ENCODE measurements around the gene ISCA2. TPM values are rescaled to one million over a fixed set of nuclear protein-coding genes. Genes with fewer than 3 reads are reported as not detected.
A peak's percentile ranks its signal among the peaks of the same experiment; 100 is the strongest.

The ISCA2 gene
- total RNA-seq, 1 experiment from 2014 or later: 31.7 TPM

GRCh38 chr14:74500417-74501134 lies 7.0 kb downstream of the ISCA2 start:
- H3K36me3 ChIP-seq: no peaks in the 10 kb centered on the region
- H3K9me3 ChIP-seq (replicated peaks): no peaks in the 10 kb centered on the region
- no peaks in the 10 kb centered on the region for H3K27me3 ChIP-seq
- no peak overlapping the region for H3K27ac ChIP-seq
- H3K4me1 ChIP-seq: no peaks in the 10 kb centered on the region
- DNase-seq: no peak
- no peak overlapping the region for H3K4me3 ChIP-seq

- no peaks in the 10 kb centered on the region for H3K4me1 ChIP-seq
- no peaks in the 10 kb centered on the region for H3K36me3 ChIP-seq
- H3K9me3 ChIP-seq (replicated peaks): no peaks in the 10 kb centered on the region
- peak; percentile 62 to 79 for DNase-seq
- H3K27me3 ChIP-seq: no peaks in the 10 kb centered on the region
- H3K27ac ChIP-seq: no peak overlapping the region
- H3K4me3 ChIP-seq: no peak overlapping the region
These were observed 7.6 kb downstream of the ISCA2 start for GRCh38 chr14:74501135-74501614.

- Histone ChIP-seq H3K27ac (no peak overlapping the region), H3K27me3 (no peaks in the 10 kb centered on the region), H3K4me3 (no peak overlapping the region), H3K36me3 (no peaks in the 10 kb centered on the region), H3K9me3 (replicated peaks) (no peaks in the 10 kb centered on the region), H3K4me1 (no peaks in the 10 kb centered on the region)
- DNase-seq: no peak
These were observed 8.1 kb downstream of the ISCA2 start for GRCh38 chr14:74501691-74502090.

GRCh38 chr14:74502236-74503019 lies 8.9 kb downstream of the ISCA2 start:
- DNase-seq: peak in 1 of 2 experiments; percentile 50
- H3K4me1 ChIP-seq: no peaks in the 10 kb centered on the region
- H3K36me3 ChIP-seq: no peaks in the 10 kb centered on the region
- no peak overlapping the region for H3K27ac ChIP-seq
- H3K4me3 ChIP-seq: no peak overlapping the region
- no peaks in the 10 kb centered on the region for H3K27me3 ChIP-seq
- no peaks in the 10 kb centered on the region for H3K9me3 ChIP-seq (replicated peaks)

GRCh38 chr14:74503291-74503937 lies 9.8 kb downstream of the ISCA2 start:
- no peaks in the 10 kb centered on the region for H3K9me3 ChIP-seq (replicated peaks)
- no peak overlapping the region for H3K4me3 ChIP-seq
- no peak for DNase-seq
- no peaks in the 10 kb centered on the region for H3K27me3 ChIP-seq
- H3K4me1 ChIP-seq: no peaks in the 10 kb centered on the region
- no peaks in the 10 kb centered on the region for H3K36me3 ChIP-seq
- no peak overlapping the region for H3K27ac ChIP-seq

GRCh38 chr14:74503938-74504335 lies 10.4 kb downstream of the ISCA2 start:
- Histone ChIP-seq H3K4me3 (no peak overlapping the region), H3K36me3 (no peaks in the 10 kb centered on the region), H3K9me3 (replicated peaks) (no peaks in the 10 kb centered on the region), H3K27ac (no peak overlapping the region), H3K4me1 (no peaks in the 10 kb centered on the region), H3K27me3 (no peaks in the 10 kb centered on the region)
- no peak for DNase-seq

- no peak for DNase-seq
- H3K4me3 ChIP-seq: no peak overlapping the region
- H3K4me1 ChIP-seq: no peaks in the 10 kb centered on the region
- no peaks in the 10 kb centered on the region for H3K36me3 ChIP-seq
- no peaks in the 10 kb centered on the region for H3K27me3 ChIP-seq
- no peak overlapping the region for H3K27ac ChIP-seq
- H3K9me3 ChIP-seq (replicated peaks): no peaks in the 10 kb centered on the region
These were observed 10.8 kb downstream of the ISCA2 start for GRCh38 chr14:74504412-74504811.

- Histone ChIP-seq H3K36me3 (no peaks in the 10 kb centered on the region), H3K4me3 (no peak overlapping the region), H3K27me3 (no peaks in the 10 kb centered on the region), H3K4me1 (no peaks in the 10 kb centered on the region), H3K27ac (no peak overlapping the region), H3K9me3 (replicated peaks) (no peaks in the 10 kb centered on the region)
- DNase-seq: no peak
These were observed 11.5 kb downstream of the ISCA2 start for GRCh38 chr14:74504874-74505720.

- no peak overlapping the region for H3K27ac ChIP-seq
- no peaks in the 10 kb centered on the region for H3K27me3 ChIP-seq
- no peaks in the 10 kb centered on the region for H3K36me3 ChIP-seq
- no peak overlapping the region for H3K4me3 ChIP-seq
- no peaks in the 10 kb centered on the region for H3K4me1 ChIP-seq
- no peaks in the 10 kb centered on the region for H3K9me3 ChIP-seq (replicated peaks)
- DNase-seq: no peak
These were observed 12.3 kb downstream of the ISCA2 start for GRCh38 chr14:74505831-74506230.

- no peaks in the 10 kb centered on the region for H3K4me1 ChIP-seq
- H3K36me3 ChIP-seq: no peaks in the 10 kb centered on the region
- no peaks in the 10 kb centered on the region for H3K9me3 ChIP-seq (replicated peaks)
- no peak overlapping the region for H3K27ac ChIP-seq
- DNase-seq: no peak
- H3K4me3 ChIP-seq: no peak overlapping the region
- no peaks in the 10 kb centered on the region for H3K27me3 ChIP-seq
These were observed 12.9 kb downstream of the ISCA2 start for GRCh38 chr14:74506411-74506851.

- Histone ChIP-seq H3K4me3 (no peak overlapping the region), H3K9me3 (replicated peaks) (no peaks in the 10 kb centered on the region), H3K4me1 (no peaks in the 10 kb centered on the region), H3K27me3 (no peaks in the 10 kb centered on the region), H3K36me3 (no peaks in the 10 kb centered on the region), H3K27ac (no peak overlapping the region)
- no peak for DNase-seq
These were observed 13.5 kb downstream of the ISCA2 start for GRCh38 chr14:74507085-74507484.

- H3K27me3 ChIP-seq: no peaks in the 10 kb centered on the region
- H3K27ac ChIP-seq: no peak overlapping the region
- no peaks in the 10 kb centered on the region for H3K36me3 ChIP-seq
- H3K9me3 ChIP-seq (replicated peaks): no peaks in the 10 kb centered on the region
- H3K4me3 ChIP-seq: no peak overlapping the region
- no peak for DNase-seq
- no peaks in the 10 kb centered on the region for H3K4me1 ChIP-seq
These were observed 14.3 kb downstream of the ISCA2 start for GRCh38 chr14:74507840-74508239.

- DNase-seq: no peak
- Histone ChIP-seq H3K36me3 (no peaks in the 10 kb centered on the region), H3K9me3 (replicated peaks) (no peaks in the 10 kb centered on the region)
These were observed 14.7 kb downstream of the ISCA2 start for GRCh38 chr14:74508292-74508731.

GRCh38 chr14:74508844-74509428 lies 15.4 kb downstream of the ISCA2 start:
- Histone ChIP-seq H3K27ac (no peak overlapping the region), H3K9me3 (replicated peaks) (no peaks in the 10 kb centered on the region), H3K4me3 (no peak overlapping the region), H3K27me3 (no peaks in the 10 kb centered on the region), H3K36me3 (no peaks in the 10 kb centered on the region), H3K4me1 (no peaks in the 10 kb centered on the region)
- no peak for DNase-seq

More at GRCh38 chr14:74508292-74508731, 14.7 kb downstream of the ISCA2 start:
- Histone ChIP-seq H3K4me1 (no peaks in the 10 kb centered on the region), H3K27ac (no peak overlapping the region), H3K27me3 (no peaks in the 10 kb centered on the region), H3K4me3 (no peak overlapping the region)

All from SJCRH30 (cell line).